GM13977 (cell line): ENCODE measurements around the gene SLC9A1.
A peak's percentile ranks its signal among the peaks of the same experiment; 100 is the strongest.

Experiments used
- DNase-seq: peaks from one replicate; pipeline ENCODE4 v3.0.0; 2012; ENCODE audit warnings: low spot score
- CTCF ChIP-seq: IDR thresholded peaks from 2 replicates; pipeline ENCODE4 v1.5.1; 2012; ENCODE audit warnings: mild to moderate bottlenecking, control low read depth; ENCODE audit not compliant: insufficient read depth; ENCODE audit errors: extremely low read depth, missing control alignments
- in situ Hi-C: fragments of 300-500 bp; cut with MboI; formaldehyde crosslinking; loops from one replicate; pipeline ENCODE4 v1.12.0; 2022; ENCODE audit warnings: low sequenced_read_pairs, low pct_unique_long_range_greater_than_20kb, mixed read lengths, inconsistent platforms; ENCODE audit not compliant: unreplicated experiment

SLC9A1 gene

DNA sequence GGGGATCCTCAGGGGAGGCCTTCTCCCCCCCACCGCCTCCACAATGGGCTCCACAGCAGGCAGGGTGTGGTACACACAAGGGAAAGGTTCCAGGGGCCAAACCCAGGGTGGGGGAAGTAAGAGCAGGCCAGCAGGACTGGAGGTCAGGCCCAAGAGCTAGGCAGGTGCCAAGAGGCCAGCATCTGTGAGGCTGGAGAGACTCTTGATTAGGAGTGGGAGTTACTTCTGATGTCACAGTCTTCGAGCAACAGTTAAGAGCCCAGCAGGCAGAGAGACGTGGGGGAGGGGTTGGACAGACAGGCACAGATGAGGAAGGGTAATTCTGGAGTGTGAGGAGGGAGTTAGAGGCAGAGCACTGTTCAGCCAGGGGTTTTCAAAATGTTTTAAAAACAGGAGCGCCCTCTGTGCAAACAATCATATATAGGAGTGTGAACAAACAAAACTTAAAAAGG, 55.8 kb downstream of the SLC9A1 start:
- DNase-seq, result peak; percentile 64
- in situ Hi-C loops, result loop anchor here (10.0 kb wide), 1 partner anchor 54 kb away; no protein-coding TSS in a partner anchor
- TF ChIP-seq CTCF, result no peak

GRCh38 chr1:27098431-27099134, 56.3 kb downstream of the SLC9A1 start:
- TF ChIP-seq CTCF, result no peak
- in situ Hi-C loops, result loop anchor here (10.0 kb wide), 1 partner anchor 54 kb away; no protein-coding TSS in a partner anchor
- DNase-seq, result no peak

DNA sequence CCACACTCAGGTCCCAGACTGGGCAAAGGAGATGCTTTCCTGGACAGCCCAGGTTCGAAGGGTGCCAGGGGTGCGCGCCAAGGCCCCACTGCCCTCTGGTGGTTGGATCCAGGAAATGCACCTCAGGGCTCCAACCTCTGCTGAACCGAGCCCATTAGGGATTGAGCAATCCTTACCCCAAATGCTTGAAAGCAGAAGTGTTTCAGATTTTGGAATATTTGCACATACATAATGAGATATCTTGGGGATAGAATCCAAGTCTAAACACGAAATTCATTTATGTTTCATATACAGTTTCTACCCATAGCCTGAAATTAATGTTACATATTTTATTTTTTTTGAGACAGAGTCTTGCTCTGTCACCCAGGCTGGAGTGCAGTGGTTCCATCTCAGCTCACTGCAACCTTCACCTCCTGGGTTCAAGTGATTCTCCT, 57.4 kb downstream of the SLC9A1 start:
- DNase-seq, result peak; percentile 84
- in situ Hi-C loops, result loop anchor here (10.0 kb wide), 1 partner anchor 53 kb away; no protein-coding TSS in a partner anchor
- TF ChIP-seq CTCF, result peak; percentile 94

- TF ChIP-seq CTCF, result no peak
- in situ Hi-C loops, result loop anchor here (10.0 kb wide), 1 partner anchor 51 kb away; no protein-coding TSS in a partner anchor
- no peak for DNase-seq
These were observed 59.3 kb downstream of the SLC9A1 start for GRCh38 chr1:27095576-27095975.

DNA sequence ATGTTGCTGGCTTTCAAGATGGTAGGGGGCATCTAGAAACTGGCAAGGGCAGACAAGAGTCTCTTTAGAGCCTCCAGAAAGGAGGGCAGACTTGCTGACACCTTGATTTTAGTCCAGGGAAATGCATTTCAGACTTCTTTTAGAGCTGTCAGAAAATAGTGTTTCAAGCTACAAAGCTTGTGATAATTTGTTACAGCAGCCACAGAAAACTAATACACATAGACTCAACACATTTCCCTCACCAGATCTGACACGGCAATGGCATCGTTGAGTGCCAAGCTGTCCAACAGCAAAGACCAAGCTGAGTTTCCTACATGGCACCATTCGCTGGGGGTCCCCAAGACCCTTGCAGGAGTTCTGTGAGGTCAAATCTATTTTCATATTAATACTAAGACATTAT, 62.0 kb downstream of the SLC9A1 start:
- in situ Hi-C loops, result loop anchor here (10.0 kb wide), 1 partner anchor 48 kb away; no protein-coding TSS in a partner anchor
- no peak for TF ChIP-seq CTCF
- no peak for DNase-seq

- DNase-seq, result no peak
- no peak for TF ChIP-seq CTCF
- in situ Hi-C loops, result loop anchor here (10.0 kb wide), 1 partner anchor 46 kb away; no protein-coding TSS in a partner anchor
These were observed 64.0 kb downstream of the SLC9A1 start for GRCh38 chr1:27090911-27091310.
